GM06990 (cell line): ENCODE data around the gene IHH.

Experiments
- DNase-seq: peaks from one replicate; pipeline ENCODE4 v3.0.0-alpha.2; 2011; ENCODE audit not compliant: insufficient read length; ENCODE audit errors: extremely low read depth
- H3K27me3 ChIP-seq: replicated peaks from 2 replicates; pipeline ENCODE4 v1.6.0; 2011; ENCODE audit warnings: low read length; ENCODE audit not compliant: control insufficient read depth, insufficient read depth
- H3K36me3 ChIP-seq: 2 replicates; pipeline ENCODE4 v1.5.1; 2011; ENCODE audit warnings: low read length; ENCODE audit not compliant: control insufficient read depth, insufficient read depth
- H3K4me3 ChIP-seq: replicated peaks from 2 replicates; pipeline ENCODE4 v1.5.1; 2011; ENCODE audit warnings: low read depth, mild to moderate bottlenecking, control low read depth, low read length
- TF ChIP-seq, protein P1 (sequence below): IDR thresholded peaks from 2 replicates; pipeline ENCODE4 v1.5.1; 2011; ENCODE audit warnings: low read length, control low read depth, mild to moderate bottlenecking, inconsistent platforms; ENCODE audit not compliant: insufficient read depth, poor library complexity, severe bottlenecking

The IHH gene

DNA sequence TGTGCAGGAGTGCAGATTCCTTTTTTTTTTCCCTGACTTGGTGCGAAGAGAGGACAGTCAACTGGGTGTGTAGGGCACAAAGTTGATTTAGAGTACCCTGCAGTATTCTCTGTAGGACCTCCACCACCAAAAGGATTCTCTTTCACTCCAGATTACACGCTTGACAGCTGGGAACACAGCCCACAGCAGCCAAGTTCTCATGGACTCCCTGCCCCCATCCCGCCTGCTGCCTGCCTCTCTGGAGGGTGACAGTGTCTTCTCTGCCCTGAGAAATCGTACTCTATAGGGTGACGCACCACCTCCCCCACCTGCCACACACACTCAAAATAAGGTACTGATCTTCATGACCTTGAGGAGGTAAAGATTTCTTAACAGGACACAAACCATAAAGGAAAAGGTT, 26.6 kb upstream of the IHH start:
- DNase-seq = no peak
- TF ChIP-seq, protein P1, sequence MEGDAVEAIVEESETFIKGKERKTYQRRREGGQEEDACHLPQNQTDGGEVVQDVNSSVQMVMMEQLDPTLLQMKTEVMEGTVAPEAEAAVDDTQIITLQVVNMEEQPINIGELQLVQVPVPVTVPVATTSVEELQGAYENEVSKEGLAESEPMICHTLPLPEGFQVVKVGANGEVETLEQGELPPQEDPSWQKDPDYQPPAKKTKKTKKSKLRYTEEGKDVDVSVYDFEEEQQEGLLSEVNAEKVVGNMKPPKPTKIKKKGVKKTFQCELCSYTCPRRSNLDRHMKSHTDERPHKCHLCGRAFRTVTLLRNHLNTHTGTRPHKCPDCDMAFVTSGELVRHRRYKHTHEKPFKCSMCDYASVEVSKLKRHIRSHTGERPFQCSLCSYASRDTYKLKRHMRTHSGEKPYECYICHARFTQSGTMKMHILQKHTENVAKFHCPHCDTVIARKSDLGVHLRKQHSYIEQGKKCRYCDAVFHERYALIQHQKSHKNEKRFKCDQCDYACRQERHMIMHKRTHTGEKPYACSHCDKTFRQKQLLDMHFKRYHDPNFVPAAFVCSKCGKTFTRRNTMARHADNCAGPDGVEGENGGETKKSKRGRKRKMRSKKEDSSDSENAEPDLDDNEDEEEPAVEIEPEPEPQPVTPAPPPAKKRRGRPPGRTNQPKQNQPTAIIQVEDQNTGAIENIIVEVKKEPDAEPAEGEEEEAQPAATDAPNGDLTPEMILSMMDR = no peak
- H3K4me3 ChIP-seq = no peak overlapping the region
- no peaks in the 10 kb centered on the region for H3K27me3 ChIP-seq
- no peaks in the 10 kb centered on the region for H3K36me3 ChIP-seq

DNA sequence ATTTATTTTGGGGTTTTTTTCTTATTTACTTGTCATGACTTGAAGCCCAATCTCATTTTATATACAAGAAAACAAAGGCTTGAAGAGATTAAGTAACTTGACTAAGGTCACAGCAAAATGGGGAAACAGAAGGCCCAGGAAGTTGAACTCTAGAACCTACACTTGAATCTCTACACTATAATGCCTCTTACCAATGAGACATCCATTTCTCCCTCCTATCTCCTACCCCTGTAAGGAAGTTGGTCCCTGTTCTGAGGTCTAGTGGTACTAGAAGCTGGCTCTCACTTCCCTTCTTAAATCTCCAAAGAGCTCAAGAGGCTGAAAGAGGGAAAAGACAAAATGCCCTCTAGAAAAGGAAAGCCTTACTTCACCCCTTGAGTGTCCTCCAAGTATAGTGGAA, 25.5 kb upstream of the IHH start:
- TF ChIP-seq, protein P1 = no peak
- Histone ChIP-seq H3K36me3 (no peaks in the 10 kb centered on the region), H3K27me3 (no peaks in the 10 kb centered on the region), H3K4me3 (no peak overlapping the region)
- DNase-seq = no peak

DNA sequence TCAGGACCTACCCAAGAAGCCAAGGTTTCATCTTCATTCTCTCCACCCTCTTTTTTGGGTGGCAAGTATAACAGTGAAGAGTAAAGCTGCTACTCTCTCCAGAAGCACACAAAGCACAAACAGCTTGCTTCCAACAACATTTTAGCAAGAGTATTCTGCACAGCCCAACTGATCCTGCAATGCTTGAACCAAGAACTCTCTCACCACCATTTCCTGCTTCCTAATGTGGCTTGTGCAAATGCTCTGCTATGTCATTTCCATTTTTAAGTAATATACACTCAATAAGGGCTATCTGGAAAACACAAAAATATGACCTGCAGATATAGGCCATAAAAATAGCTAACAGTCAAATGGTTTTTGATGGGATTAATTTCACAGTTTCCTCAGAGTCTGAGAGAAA, 24.1 kb upstream of the IHH start:
- TF ChIP-seq, protein P1 = no peak
- Histone ChIP-seq H3K36me3 (no peaks in the 10 kb centered on the region), H3K4me3 (no peak overlapping the region), H3K27me3 (no peaks in the 10 kb centered on the region)
- no peak for DNase-seq

DNA sequence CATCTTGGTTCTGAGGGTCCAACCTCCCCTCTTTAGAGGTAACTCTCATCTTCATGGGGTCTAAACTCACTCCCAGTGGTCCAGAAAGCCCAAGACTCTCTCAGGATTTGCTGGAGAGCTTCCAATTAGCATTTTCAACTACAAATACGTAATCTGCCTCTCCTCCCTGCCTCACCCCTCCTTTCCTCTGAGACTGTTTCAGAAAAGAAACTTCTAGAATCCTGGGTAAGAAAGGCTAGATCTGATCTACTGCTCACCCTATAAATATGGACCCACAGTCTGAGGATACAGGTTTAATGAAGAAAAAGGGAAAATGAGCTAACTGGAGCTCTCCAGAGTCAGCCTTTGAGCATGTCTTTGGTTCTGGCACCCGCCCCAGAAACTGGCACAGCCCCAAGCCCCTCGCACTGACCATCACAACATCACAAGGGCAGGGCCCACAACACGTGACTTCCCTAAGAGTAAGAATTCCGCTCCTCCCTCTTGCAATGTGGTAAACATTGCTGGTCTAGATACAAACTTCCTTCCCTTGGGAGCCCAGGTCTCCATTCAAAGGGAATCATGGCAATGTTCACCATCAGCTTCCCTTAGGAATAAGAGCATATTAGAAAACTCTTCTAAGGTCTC, 21.7 kb upstream of the IHH start:
- H3K4me3 ChIP-seq = no peak overlapping the region
- TF ChIP-seq, protein P1 = no peak
- no peak for DNase-seq
- no peaks in the 10 kb centered on the region for H3K27me3 ChIP-seq
- no peaks in the 10 kb centered on the region; the same call in 1 of the 2 replicates for H3K36me3 ChIP-seq

- TF ChIP-seq, protein P1 = no peak
- no peak for DNase-seq
- Histone ChIP-seq H3K4me3 (no peak overlapping the region), H3K27me3 (no peaks in the 10 kb centered on the region), H3K36me3 (no peaks in the 10 kb centered on the region; the same call in 1 of the 2 replicates)
Observed at GRCh38 chr2:219081701-219082331, 21.1 kb upstream of the IHH start.
